BE2C (cell line): Measurements from ENCODE around the gene IL6ST.

Source experiments
- DNase-seq: peaks from one replicate; pipeline ENCODE4 v3.0.0-alpha.2; 2020
- H3K27me3 ChIP-seq: fragments of 250-450 bp; sonication (Bioruptor Pico); 2 replicates; pipeline ENCODE4 v1.5.1; 2020; ENCODE audit warnings: mild to moderate bottlenecking
- H3K36me3 ChIP-seq: fragments of 250-450 bp; sonication (Bioruptor Pico); 2 replicates; pipeline ENCODE4 v1.5.1; 2020; ENCODE audit warnings: mild to moderate bottlenecking
- H3K4me1 ChIP-seq: fragments of 250-450 bp; sonication (Bioruptor Pico); 2 replicates; pipeline ENCODE4 v1.5.1; 2020
- H3K4me3 ChIP-seq: 2 replicates; pipeline ENCODE4 v1.5.1; 2011; ENCODE audit warnings: low read depth, low read length
- H3K9me3 ChIP-seq: fragments of 250-450 bp; sonication (Bioruptor Pico); 2 replicates; pipeline ENCODE4 v1.5.1; 2020
- CTCF ChIP-seq: IDR thresholded peaks from 2 replicates; pipeline ENCODE4 v1.5.1; 2012; ENCODE audit warnings: mild to moderate bottlenecking, low read depth, low read length

IL6ST gene

GRCh38 chr5:55982957-55983381, 11.8 kb downstream of the IL6ST start:
- Histone ChIP-seq H3K27me3 (no peaks in the 10 kb centered on the region), H3K9me3 (no peaks in the 10 kb centered on the region; the same call in 1 of the 2 replicates), H3K4me3 (no peak overlapping the region), H3K4me1 (0 out of 2 replicates have a peak, but pooled peaks cover 3% of the 10 kb centered on the region), H3K36me3 (peaks cover 21% of the 10 kb centered on the region)
- peak; percentile 38 for TF ChIP-seq CTCF
- DNase-seq = peak; percentile 23

GRCh38 chr5:55973296-55973695, 21.5 kb downstream of the IL6ST start:
- TF ChIP-seq CTCF = no peak
- DNase-seq = no peak
- Histone ChIP-seq H3K36me3 (peaks cover 20% of the 10 kb centered on the region), H3K27me3 (no peaks in the 10 kb centered on the region), H3K4me3 (no peak overlapping the region), H3K9me3 (no peaks in the 10 kb centered on the region), H3K4me1 (peaks cover 6% of the 10 kb centered on the region; the same call in 1 of the 2 replicates)

GRCh38 chr5:55969956-55970355, 24.8 kb downstream of the IL6ST start:
- Histone ChIP-seq H3K4me3 (no peak overlapping the region), H3K27me3 (no peaks in the 10 kb centered on the region), H3K36me3 (peaks cover 9% of the 10 kb centered on the region), H3K9me3 (no peaks in the 10 kb centered on the region), H3K4me1 (peaks cover 6% of the 10 kb centered on the region; the same call in 1 of the 2 replicates)
- no peak for DNase-seq
- no peak for TF ChIP-seq CTCF

GRCh38 chr5:55966284-55966683, 28.5 kb downstream of the IL6ST start:
- H3K4me3 ChIP-seq = no peak overlapping the region
- H3K9me3 ChIP-seq = no peaks in the 10 kb centered on the region
- no peaks in the 10 kb centered on the region for H3K4me1 ChIP-seq
- DNase-seq = no peak
- no peaks in the 10 kb centered on the region for H3K27me3 ChIP-seq
- TF ChIP-seq CTCF = no peak
- peaks cover 13% of the 10 kb centered on the region for H3K36me3 ChIP-seq

GRCh38 chr5:55965525-55965924, 29.2 kb downstream of the IL6ST start:
- Histone ChIP-seq H3K4me1 (no peaks in the 10 kb centered on the region), H3K9me3 (no peaks in the 10 kb centered on the region), H3K4me3 (no peak overlapping the region), H3K36me3 (peaks cover 17% of the 10 kb centered on the region), H3K27me3 (no peaks in the 10 kb centered on the region)
- DNase-seq = no peak
- TF ChIP-seq CTCF = no peak

- DNase-seq = no peak
- no peak overlapping the region for H3K4me3 ChIP-seq
- no peaks in the 10 kb centered on the region for H3K9me3 ChIP-seq
- peaks cover 42% of the 10 kb centered on the region for H3K36me3 ChIP-seq
- no peak for TF ChIP-seq CTCF
- H3K4me1 ChIP-seq = no peaks in the 10 kb centered on the region
- no peaks in the 10 kb centered on the region for H3K27me3 ChIP-seq
Observed at GRCh38 chr5:55960779-55961178, 34.0 kb downstream of the IL6ST start.
